A549 (cell line): ENCODE results near the gene PRADC1.

Experiments
- BHLHE40 ChIP-seq: IDR thresholded peaks from 2 replicates; pipeline ENCODE4 v1.6.1; 2012; ENCODE audit warnings: low read depth, low read length, inconsistent platforms
- CHD4 ChIP-seq: fragments of 200-600 bp; sonication (generic); IDR thresholded peaks from 2 replicates; pipeline ENCODE4 v1.6.1; 2016; ENCODE audit warnings: antibody characterized with exemption, mild to moderate bottlenecking, borderline replicate concordance
- FOSL2 ChIP-seq, 2 experiments: fragments of 450-650 bp in 1 of 2; fragments of >200 bp in 1 of 2; sonication (Bioruptor Twin) in 1 of 2; formaldehyde crosslinking; IDR thresholded peaks; 2 replicates each; pipeline versions ENCODE4 v1.5.0 to v1.6.1; 2016 to 2020; ENCODE audit warnings: mild to moderate bottlenecking in 1 of 2, moderate library complexity in 1 of 2
- JUN ChIP-seq, 2 experiments: fragments of >200 bp; sonication (Bioruptor Twin); formaldehyde crosslinking; IDR thresholded peaks; 2 replicates in 1 of 2; 3 replicates in 1 of 2; pipeline ENCODE4 v1.6.1; 2016 to 2017
- MAZ ChIP-seq: fragments of 150-350 bp; IDR thresholded peaks from 2 replicates; pipeline ENCODE4 v1.6.1; 2014; ENCODE audit warnings: antibody characterized with exemption, low read depth, low read length, borderline replicate concordance
- PHF8 ChIP-seq: fragments of 200-600 bp; sonication (generic); IDR thresholded peaks from 2 replicates; pipeline ENCODE4 v1.6.1; 2016; ENCODE audit warnings: low read depth, mild to moderate bottlenecking, antibody characterized with exemption, moderate library complexity, borderline replicate concordance
- POLR2A ChIP-seq: IDR thresholded peaks from 2 replicates; pipeline ENCODE4 v1.6.1; 2012; ENCODE audit warnings: mild to moderate bottlenecking, low read length
- RAD21 ChIP-seq, 2 experiments: fragments of >200 bp in 1 of 2; sonication (Bioruptor Twin) in 1 of 2; formaldehyde crosslinking in 1 of 2; IDR thresholded peaks in 1 of 2; conservative IDR thresholded peaks in 1 of 2; 2 replicates in 1 of 2; 3 replicates in 1 of 2; pipeline ENCODE4 v1.6.1; 2012 to 2018; ENCODE audit warnings: inconsistent platforms in 1 of 2
- SMC3 ChIP-seq: fragments of >200 bp; sonication (Bioruptor Twin); formaldehyde crosslinking; IDR thresholded peaks from 3 replicates; pipeline ENCODE4 v1.6.1; 2018; ENCODE audit warnings: inconsistent platforms
- TF ChIP-seq, protein P1 (sequence below): fragments of >200 bp; sonication (Bioruptor Twin); formaldehyde crosslinking; IDR thresholded peaks from 3 replicates; pipeline ENCODE4 v1.5.1; 2016
- TF ChIP-seq, protein P2 (sequence below): fragments of 200-600 bp; sonication (generic); IDR thresholded peaks from 2 replicates; pipeline ENCODE4 v1.6.1; 2016; ENCODE audit warnings: antibody characterized with exemption, mild to moderate bottlenecking, moderate library complexity

GRCh38 chr2:73233932-73234832, 1.1 kb upstream of the PRADC1 start, which contains the start of gene CCT7:
- TF ChIP-seq, protein P1, sequence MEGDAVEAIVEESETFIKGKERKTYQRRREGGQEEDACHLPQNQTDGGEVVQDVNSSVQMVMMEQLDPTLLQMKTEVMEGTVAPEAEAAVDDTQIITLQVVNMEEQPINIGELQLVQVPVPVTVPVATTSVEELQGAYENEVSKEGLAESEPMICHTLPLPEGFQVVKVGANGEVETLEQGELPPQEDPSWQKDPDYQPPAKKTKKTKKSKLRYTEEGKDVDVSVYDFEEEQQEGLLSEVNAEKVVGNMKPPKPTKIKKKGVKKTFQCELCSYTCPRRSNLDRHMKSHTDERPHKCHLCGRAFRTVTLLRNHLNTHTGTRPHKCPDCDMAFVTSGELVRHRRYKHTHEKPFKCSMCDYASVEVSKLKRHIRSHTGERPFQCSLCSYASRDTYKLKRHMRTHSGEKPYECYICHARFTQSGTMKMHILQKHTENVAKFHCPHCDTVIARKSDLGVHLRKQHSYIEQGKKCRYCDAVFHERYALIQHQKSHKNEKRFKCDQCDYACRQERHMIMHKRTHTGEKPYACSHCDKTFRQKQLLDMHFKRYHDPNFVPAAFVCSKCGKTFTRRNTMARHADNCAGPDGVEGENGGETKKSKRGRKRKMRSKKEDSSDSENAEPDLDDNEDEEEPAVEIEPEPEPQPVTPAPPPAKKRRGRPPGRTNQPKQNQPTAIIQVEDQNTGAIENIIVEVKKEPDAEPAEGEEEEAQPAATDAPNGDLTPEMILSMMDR, result no peak
- TF ChIP-seq RAD21 (conservative IDR thresholded peaks at IDR 0.05 in 1 of 2, IDR thresholded peaks at IDR 0.05 in 1 of 2) (no peak), MAZ (no peak), BHLHE40 (no peak), PHF8 (peak; percentile 99), SMC3 (no peak), JUN (IDR thresholded peaks at IDR 0.05) (peak; percentile 97 to 98), POLR2A (peak; percentile 97), CHD4 (no peak), FOSL2 (IDR thresholded peaks at IDR 0.05) (no peak), FOSL2 (CRISPR knock-in tag; IDR thresholded peaks at IDR 0.05) (no peak; the same call in none of the 2 replicates)
- TF ChIP-seq, protein P2, sequence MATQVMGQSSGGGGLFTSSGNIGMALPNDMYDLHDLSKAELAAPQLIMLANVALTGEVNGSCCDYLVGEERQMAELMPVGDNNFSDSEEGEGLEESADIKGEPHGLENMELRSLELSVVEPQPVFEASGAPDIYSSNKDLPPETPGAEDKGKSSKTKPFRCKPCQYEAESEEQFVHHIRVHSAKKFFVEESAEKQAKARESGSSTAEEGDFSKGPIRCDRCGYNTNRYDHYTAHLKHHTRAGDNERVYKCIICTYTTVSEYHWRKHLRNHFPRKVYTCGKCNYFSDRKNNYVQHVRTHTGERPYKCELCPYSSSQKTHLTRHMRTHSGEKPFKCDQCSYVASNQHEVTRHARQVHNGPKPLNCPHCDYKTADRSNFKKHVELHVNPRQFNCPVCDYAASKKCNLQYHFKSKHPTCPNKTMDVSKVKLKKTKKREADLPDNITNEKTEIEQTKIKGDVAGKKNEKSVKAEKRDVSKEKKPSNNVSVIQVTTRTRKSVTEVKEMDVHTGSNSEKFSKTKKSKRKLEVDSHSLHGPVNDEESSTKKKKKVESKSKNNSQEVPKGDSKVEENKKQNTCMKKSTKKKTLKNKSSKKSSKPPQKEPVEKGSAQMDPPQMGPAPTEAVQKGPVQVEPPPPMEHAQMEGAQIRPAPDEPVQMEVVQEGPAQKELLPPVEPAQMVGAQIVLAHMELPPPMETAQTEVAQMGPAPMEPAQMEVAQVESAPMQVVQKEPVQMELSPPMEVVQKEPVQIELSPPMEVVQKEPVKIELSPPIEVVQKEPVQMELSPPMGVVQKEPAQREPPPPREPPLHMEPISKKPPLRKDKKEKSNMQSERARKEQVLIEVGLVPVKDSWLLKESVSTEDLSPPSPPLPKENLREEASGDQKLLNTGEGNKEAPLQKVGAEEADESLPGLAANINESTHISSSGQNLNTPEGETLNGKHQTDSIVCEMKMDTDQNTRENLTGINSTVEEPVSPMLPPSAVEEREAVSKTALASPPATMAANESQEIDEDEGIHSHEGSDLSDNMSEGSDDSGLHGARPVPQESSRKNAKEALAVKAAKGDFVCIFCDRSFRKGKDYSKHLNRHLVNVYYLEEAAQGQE, result no peak
